Stimulated activated CD8-positive, alpha-beta memory T cell treated with anti-CD3 and anti-CD28 coated beads, Interleukin-4, amount 100 ng/mL, for 48 hours (primary cell): Measurements from ENCODE around the gene AIG1.
"Not testable (repeated sequence)": the region's sequence is repeated elsewhere in the genome, so short reads cannot be mapped to it uniquely, and the experiment has no call there.

Experiments used
- DNase-seq: peaks from one replicate; pipeline ENCODE4 v3.0.0-alpha.2; 2020

The AIG1 gene

DNA sequence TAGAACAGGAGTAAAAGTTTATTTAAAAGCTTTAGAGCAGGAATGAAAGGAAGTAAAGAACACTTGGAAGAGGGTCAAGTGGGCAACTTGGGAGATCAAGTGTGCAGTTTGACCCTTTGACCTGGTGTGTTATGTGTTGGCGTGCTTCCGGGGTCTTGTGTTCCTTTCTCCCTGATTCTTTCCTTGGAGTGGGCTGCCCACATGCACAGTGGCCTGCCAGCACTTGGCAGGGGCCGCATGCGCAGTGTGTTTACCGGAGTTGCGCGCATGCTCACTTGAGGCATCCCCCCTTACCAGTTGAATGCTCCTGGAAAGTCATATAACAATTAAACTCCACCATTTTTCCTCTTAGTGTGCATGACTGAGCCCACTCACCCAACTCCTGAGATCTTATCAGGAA, 229.5 kb downstream of the AIG1 start:
- DNase-seq = no peak

DNA sequence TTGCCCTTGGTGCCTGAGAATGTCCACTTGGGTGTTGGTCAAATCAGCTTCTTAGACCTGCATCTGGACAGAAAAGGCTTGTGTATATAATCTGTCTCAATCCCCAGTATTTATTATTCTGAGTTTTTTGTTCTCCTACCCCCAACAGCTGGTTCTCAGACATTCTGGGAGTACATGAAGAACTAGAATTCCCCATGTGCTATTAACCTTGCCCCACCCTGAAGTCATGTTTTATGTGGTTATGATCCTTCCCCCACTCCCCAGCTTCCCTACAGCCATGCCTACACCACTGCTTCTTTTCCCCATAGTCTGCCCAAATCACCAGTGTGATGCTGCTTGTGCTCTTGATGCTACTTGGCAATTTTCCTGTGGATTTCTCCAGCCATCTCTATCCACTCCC, 232.8 kb downstream of the AIG1 start:
- no peak for DNase-seq

DNA sequence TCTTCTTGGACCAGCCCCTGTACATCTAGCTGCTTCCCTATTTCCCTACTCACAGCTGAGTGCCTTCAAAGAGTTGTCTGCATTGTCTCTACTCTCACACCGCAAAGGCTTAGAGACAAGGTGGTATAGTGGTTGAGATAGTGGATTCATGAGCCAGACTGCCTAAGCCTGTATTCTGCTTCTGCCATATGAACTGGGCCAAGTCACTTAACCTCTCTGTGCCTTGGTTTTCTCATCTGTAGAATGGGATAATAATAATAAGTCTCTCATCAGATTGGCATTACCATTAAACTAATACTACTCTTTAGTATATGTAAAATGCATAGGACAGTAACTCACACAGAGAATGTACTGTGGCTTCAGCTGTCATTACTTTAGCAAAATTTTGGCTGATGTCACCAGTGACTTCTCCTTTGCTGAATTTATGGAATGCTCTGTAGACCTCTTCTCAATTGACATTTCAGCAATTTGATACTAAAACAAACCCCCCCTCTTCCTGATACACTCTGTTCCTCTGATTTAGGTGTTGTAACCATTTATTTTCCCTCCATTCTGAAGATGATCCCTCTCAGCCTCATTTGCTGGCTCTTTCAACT, 233.7 kb downstream of the AIG1 start:
- no peak for DNase-seq

DNA sequence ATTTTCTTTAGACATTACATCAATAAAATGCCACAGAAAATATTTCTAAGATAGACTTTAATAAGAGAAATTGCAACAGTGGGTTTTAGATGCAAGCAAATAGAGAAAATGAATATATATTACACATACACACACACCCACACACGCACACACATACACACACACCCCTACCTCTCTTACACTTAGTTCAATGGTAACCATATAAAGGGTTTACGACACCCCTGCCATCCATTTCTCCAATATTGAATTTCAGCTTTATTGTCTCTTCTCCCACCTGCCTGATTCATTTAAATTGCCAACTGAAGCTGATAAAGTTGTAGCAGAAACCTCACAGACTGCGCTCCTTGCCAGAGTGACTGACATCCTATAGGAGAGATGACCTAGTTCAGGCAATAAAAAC, 235.2 kb downstream of the AIG1 start:
- no peak for DNase-seq

DNA sequence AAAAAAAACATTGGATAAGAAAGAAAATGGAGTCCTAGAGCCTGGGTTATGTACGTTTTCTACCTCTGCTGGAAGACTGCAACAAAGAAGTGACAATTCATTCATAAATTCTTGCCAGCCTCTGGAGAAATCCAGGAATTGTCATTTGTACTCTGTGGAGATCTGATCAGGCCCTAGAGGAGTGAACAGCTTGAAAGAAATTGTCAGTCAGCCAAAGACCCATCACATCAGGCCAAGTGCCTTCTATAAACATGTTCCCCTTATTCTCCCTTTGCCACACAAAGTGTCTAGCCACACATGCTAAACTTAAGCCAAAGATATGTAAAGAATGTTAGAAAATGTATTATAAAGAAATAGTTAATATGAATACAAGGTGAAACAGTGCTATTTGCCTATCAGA, 237.4 kb downstream of the AIG1 start:
- DNase-seq = no peak

DNA sequence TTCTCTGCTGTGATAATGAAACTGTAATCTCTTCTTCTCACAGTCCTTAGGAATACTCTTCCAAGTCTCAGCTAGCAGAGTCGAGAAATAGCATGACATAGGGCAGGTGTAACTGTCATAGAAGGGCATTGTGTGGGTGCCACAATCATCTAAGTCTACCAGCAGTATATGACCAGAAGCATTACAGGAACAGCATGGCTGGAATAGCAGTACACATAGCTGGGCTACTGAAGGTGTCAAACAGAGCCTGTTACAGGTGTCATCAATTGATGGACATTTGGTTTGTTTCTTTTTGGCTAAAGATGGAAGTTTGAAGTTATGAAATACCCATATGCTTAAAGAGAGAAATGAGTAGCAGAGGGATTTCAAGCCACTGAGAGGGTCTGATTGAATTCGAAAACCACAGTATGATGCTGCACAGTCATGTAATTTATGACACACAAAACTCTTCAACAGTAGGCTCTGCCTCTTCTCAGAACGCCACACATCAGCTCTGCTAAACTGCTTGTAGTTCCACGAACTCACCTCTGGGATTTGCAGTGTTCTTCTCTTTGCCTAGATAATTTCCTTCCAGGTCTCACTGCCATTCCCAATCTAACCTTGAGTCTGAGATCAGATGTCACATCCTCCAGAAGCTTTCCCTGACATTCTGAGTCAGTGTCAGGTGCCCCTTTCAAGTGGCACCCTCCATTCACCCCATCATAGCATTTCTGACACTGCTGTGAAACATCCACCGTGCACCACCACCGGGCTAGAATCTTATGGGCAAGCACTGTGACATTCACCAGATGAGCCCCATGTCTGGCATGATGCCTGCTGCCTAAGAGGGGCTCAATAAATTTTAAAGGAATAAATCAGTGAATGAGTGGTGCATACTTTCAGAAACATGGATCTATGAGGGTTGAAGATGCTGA, 238.8 kb downstream of the AIG1 start:
- DNase-seq = peak; percentile 24

DNA sequence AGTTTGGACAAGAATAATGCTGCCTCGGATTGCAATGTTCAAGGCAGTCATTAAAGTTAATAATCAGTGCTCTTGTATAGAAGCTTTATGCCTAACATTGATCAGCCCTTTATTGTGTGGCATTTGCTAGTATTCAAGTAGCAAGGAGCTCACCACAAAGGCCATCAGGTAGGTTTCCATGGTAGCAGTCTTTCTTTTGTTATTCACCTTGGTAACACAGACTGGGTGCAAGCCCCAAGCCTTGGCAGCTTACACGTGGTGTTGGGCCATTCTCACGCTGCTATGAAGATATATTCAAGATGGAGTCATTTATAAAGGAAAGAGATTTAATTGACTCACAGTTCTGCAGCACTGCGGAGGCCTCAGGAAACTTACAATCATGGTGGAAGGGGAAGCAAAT, 240.5 kb downstream of the AIG1 start:
- no peak for DNase-seq

DNA sequence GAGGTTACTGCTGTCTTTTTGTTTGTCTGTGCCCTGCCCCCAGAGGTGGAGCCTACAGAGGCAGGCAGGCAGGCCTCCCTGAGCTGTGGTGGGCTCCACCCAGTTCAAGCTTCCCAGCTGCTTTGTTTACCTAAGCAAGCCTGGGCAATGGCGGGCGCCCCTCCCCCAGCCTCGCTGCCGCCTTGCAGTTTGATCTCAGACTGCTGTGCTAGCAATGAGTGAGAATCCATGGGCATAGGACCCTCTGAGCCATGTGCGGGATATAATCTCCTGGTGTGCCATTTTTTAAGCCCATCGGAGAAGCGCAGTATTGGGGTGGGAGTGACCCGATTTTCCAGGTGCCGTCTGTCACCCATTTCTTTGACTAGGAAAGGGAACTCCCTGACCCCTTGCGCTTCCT, 247.1 kb downstream of the AIG1 start:
- DNase-seq = not testable (repeated sequence)

DNA sequence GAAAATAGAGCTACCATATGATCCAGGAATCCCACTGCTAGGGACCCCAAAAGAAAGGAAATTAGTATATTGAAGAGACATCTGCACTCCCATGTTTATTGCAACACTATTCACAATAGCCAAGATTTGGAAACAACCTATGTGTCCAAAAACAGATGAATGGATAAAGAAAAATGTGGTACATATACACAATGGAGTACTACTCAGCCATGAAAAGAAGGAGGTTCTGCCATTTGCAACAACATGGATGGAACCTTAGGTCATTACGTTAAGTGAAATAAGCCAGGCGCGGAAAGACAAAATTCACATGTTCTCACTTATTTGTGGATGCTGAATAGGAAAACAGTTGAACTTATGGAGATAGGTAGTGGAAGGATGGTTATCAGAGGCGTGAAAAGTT, 252.5 kb downstream of the AIG1 start:
- no peak for DNase-seq

DNA sequence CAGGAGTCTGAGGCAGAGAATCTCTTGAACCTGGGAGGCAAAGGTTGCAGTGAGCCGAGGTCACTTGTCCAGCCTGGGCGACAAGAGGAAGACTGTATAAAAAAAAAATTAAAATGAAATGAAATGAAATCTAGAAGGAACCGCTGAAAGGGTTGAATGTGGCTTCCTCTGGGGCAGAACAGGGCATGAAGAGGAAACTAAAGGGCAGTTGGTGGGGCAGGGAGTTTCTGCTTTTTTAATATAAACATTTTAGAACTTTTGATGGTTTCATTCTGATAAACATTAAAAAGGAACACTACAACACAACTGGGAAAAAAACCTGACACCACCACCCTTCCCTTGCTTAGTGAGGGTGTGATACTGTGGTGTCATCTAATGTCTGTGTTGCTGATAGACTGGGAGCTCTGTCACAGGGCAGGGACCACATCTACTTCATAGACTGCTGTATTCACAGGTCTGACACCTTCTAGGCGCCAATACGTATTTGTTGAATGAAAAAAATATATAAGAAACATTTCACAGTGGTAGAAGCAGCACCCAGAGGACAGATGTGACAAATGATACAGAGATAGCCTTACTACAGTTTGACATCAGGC, 260.9 kb downstream of the AIG1 start:
- no peak for DNase-seq

DNA sequence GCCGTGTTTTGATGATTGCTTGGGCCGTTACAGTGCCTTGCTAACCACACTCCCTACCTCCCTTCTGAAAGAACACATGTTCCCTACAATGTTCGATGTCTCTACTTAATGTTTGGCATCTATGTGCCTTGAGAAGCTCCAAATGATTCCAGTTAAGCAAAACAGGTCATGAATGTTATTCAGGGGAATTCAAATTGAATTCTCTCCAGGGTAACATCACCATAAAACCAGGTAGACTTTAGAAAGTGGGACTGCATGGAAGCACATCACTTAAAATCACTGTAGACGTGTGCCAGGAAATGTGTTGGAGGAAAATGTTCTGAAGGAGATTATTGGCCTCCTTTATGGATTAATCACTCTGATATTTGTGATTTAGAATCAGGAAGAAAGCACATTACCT, 261.7 kb downstream of the AIG1 start:
- DNase-seq = no peak

DNA sequence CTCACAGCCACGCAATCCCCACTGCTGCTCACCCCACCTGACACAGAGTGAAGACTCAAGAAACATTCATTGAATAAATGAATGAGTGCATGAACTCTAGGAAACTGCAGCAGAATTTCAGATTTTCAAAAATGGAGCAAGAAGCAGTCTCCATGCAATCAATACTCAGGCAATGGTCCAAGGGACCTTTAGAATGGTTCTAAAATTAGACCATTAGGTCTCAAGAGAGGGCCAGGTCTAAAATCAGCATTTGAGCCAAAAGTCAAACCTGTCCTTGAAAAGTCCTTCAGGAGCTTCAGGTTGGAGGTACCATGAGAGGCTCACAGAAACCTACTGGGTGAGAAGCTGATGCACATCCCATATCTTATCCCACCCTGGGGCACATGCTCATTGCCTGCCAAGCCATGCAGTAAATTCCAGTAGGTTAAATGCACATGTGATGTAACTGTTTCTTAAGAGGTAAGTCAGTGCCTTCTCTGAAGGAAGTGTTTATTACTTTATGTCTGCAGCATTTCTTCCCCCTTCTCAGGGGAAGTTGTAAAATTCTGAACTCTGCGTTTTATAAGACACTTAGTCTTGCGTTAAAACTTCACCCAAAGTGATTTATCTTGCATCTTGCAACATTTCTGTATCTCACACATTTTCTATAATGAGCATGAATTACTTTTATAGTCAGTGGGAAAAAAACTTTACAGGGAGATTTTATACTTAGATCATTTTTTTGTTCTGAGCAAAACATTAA, 263.2 kb downstream of the AIG1 start:
- no peak for DNase-seq

DNA sequence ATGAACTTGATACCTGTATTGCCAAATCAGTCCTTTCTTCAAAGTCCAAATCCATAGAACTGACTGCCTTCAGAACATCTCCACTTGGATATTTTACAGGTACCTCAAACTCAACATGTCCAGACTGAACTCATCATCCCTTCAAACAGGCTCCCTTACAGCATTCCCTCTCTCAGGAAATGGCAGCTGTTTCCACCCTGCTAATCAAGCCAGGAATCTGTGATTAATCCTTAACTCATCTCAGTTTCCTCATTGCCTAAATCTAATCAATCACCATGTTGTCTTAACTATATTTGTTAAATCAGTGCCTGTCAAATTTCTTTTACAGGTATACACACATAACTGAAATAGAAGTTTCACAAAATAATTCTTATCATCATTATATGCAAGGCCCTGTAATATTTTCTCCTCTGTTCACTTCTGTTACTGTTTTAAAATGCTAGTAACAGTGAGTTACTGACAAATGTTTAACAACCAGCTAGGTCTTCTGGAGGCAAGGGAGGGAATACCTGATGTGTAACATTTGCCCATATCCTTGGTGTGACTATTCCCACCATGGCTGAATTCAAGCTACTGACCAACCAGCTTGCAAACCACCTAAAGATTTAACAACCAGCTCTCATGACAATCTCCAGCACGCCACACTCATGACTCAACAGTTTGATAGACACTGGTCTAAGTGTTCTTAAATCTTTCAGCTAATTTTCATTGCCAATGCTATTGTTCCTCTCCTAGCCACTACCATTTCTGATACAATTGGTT, 264.9 kb downstream of the AIG1 start:
- DNase-seq = no peak

DNA sequence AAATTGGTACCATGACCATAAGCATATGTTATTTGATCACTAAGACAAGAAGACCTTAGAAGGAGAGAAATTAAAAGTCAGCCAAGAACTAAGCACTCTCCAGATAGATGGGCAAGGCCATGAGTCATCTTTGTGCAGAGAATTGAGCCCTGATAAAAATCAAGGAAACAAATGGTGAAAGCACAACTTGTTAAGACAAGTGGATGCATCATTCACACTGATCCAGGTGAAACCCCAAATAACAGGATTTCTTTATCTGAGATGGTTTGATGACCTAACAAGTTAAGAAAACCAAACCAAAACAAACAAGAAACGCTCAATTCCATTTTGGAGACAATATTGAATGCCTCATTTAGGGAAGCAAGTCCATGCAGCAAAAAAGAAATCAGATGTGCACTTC, 268.2 kb downstream of the AIG1 start:
- DNase-seq = no peak

DNA sequence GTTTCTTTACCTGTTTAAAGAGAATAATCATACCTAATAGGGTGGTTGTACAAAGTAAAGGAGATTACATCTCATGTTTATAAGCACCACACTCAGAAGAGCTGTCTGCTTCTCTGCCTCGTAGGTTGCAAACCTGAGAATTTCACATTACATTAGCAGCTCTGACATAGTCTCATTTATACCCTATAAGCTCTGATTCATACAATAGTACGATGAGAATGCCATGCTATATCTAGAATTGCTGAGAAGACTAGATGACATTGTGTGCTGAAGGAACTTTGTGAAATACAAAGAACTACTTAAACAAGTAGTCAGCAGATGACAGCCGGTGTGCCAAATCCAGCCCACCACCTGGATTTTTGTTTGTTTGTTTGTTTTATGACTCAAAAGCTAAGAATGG, 268.6 kb downstream of the AIG1 start:
- no peak for DNase-seq

DNA sequence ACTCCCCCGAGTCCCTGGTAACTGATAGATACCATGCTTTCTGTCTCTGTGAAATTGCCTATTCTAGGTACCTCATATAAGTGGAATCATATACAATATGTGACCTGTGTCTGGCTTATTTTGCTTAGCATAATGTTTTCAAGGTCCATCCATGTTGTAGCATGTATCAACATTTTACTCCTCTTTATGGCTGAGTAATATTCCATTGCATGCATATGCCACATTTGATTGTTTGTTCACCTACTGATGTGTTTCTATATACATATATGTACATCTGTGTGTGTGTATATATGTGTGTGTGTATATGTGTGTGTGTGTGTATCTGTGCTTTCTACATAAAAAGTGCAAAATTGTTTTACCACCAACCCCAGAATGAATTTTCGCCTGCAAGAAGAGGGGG, 270.7 kb downstream of the AIG1 start:
- no peak for DNase-seq

DNA sequence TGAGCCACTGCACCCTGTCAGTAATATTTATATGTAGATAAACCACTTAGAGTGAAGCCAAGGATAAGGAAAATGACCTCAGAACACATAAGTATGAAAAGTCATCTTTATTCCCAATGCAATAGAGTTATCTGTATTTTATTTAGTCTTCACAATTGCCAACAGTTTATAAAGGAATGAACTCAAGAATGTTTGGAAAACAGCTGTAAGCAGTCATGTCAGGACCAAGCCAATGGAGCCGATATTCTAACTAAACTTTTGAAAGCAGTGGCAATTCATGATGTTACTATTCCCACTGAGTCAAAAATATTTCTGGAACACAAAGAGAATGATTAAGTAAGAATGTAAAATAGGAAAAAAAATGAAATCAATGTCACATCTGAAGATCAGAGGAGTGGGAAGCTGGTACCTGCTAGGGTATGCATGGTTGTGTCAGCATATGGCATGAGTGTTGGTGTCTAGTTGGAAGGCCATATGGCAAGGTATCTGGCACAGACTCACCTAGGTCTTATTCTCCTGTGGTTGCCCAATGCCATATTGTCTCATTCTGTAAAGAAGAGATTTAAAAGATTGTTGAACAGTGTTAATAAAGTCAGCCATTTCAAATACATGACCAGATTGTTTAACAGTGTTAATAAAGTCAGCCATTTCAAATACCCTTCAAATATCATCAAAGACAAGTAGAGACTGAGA, 271.6 kb downstream of the AIG1 start:
- DNase-seq = no peak

DNA sequence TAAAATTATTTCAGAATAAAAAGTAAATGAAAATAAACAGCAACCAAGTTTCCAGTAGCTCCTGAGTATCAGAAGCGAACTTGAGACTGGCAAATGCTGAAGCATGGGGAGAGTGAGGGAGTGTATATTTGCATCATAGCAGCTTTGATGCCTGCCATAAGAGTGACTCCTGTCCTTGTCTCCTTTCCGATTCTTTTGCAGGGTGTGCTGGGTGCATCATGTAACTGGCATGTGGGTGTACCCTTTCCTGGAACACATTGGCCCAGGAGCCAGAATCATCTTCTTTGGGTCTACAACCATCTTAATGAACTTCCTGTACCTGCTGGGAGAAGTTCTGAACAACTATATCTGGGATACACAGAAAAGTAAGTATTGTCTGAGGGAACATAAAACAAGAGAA, 272.4 kb downstream of the AIG1 start:
- DNase-seq = no peak

DNA sequence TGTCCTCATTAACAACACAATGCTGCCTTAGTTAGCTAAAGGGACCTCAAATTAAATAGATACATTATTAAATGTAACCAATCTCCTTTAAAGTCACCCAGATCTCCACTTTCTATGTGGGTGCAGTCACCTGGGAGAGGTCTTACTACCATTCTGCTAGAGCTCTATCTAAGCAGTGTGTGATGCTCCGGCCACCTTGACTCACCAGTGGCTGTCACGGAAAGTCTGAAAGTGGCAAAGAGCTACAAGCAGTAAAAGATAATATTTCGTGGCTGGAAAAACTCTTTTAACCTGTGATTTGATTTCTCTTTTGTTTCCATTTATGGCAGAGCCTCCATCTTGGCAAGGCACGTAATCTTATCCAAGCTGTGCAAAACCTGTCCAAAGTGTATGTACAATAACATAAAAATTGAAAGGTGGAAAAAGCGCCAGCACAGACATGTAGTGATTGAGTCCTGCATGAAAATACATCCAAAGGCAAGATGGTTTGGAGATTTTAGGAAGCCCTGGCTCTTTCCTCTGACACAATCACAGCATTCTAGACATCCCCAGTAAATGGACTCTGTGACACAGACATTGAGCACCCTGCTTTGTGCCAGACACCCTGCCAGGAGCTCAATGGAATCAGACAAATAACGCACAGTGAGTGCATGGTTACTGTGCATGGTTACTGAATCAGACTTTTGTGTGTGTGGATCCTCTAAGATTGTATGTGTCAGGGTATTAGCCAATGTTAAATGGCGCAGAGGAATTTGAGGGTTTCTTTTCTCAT, 273.2 kb downstream of the AIG1 start:
- peak; percentile 26 for DNase-seq

DNA sequence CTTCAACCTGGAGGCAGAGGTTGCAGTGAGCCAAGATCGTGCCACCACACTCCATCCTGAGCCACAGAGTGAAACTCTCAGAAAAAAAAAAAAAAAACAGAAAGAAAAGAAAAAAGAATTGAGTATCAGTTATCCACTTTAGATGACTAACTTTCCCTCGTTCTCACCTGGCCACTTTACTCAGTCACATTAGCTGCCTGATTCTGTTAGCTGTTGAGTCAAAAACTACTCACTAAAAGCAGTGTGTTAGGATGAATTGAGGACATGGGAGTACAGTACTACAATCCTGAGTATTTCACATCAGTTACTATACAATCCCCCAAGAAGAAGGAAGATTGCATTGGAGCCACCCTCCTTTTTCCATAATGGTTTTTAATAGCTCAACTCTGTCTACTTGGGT, 275.2 kb downstream of the AIG1 start:
- DNase-seq = no peak

DNA sequence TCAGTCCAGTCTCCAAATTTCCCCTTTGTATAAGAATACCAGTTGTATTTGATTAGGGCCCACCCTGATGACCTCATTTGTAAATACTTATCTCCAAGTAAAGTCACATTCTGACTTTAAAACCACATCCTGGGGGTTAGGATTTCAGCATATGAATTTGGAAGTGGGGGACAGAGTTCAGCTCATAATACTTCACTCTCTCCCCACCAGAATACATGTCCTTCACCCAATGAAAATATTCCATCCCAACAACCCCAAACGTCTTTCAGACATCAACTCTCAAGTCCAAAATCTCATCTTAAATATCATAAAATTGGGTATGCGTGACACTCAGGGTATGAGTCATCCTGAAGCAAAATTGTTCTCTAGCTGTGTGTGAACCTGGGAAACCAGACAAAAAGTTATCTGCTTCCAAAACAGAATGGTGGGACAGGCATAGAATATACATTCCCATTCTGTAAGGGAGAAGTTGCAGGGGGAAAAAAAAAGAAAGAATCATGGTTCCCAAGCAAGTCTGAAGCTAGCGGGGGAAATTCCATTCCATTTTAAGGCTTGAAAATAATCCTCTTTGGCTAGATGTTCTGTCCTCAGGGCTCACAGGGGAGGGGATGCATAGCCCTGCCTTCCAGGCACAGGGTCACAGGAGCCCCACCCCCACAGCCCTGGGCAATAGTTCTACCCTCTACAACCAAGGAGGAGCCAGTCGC, 275.9 kb downstream of the AIG1 start:
- DNase-seq = no peak
